HepG2 (cell line): ENCODE measurements around the gene NAA15. TPM values are rescaled to one million over a fixed set of nuclear protein-coding genes. Genes with fewer than 3 reads are reported as not detected.

Source experiments
- AGO2 ChIP-seq: fragments of 200-400 bp; formaldehyde crosslinking; optimal IDR thresholded peaks from 2 replicates; pipeline ENCODE3; 2017; ENCODE audit warnings: mild to moderate bottlenecking, low read depth, low read length, moderate library complexity
- BORCS8-MEF2B ChIP-seq: sonication (generic); formaldehyde crosslinking; IDR thresholded peaks from 2 replicates; pipeline ENCODE4 v1.8.0; 2022; ENCODE audit warnings: mild to moderate bottlenecking, missing genetic modification reagents
- BRCA1 ChIP-seq: sonication (generic); formaldehyde crosslinking; IDR thresholded peaks from 2 replicates; pipeline ENCODE4 v1.4.0; 2020; ENCODE audit warnings: missing genetic modification reagents
- FOXA3 ChIP-seq: IDR thresholded peaks from 2 replicates; pipeline ENCODE4 v1.6.1; 2016; ENCODE audit warnings: missing genetic modification reagents, missing compliant biosample characterization
- HCFC1 ChIP-seq: fragments of 150-350 bp; IDR thresholded peaks from 2 replicates; pipeline ENCODE4 v1.6.1; 2014; ENCODE audit warnings: low read depth, low read length
- HNRNPK ChIP-seq: fragments of 200-400 bp; formaldehyde crosslinking; IDR thresholded peaks from 2 replicates; pipeline ENCODE4 v1.6.1; 2018; ENCODE audit warnings: low read length, low read depth, moderate library complexity, mild to moderate bottlenecking; ENCODE audit not compliant: poor library complexity, severe bottlenecking
- KDM6A ChIP-seq: IDR thresholded peaks from 2 replicates; pipeline ENCODE4 v1.6.1; 2016; ENCODE audit warnings: low read depth
- KLF15 ChIP-seq: sonication (generic); formaldehyde crosslinking; IDR thresholded peaks from 2 replicates; pipeline ENCODE4 v1.8.1; 2023; ENCODE audit warnings: borderline replicate concordance, mild to moderate bottlenecking, inconsistent platforms, missing genetic modification reagents, mixed read lengths
- MYNN ChIP-seq: sonication (generic); formaldehyde crosslinking; IDR thresholded peaks from 2 replicates; pipeline ENCODE4 v1.4.0; 2020; ENCODE audit warnings: mild to moderate bottlenecking, low read depth, missing genetic modification reagents
- NR2C2 ChIP-seq: sonication (generic); formaldehyde crosslinking; IDR thresholded peaks from 2 replicates; pipeline ENCODE4 v1.4.0; 2020; ENCODE audit warnings: missing genetic modification reagents, mild to moderate bottlenecking, moderate library complexity, borderline replicate concordance
- SPEN ChIP-seq: sonication (generic); formaldehyde crosslinking; IDR thresholded peaks from 2 replicates; pipeline ENCODE4 v1.5.1; 2020; ENCODE audit warnings: low read depth, mild to moderate bottlenecking, missing genetic modification reagents
- TOPORS ChIP-seq: sonication (generic); formaldehyde crosslinking; IDR thresholded peaks from 2 replicates; pipeline ENCODE4 v1.8.0; 2023; ENCODE audit warnings: mild to moderate bottlenecking, missing genetic modification reagents
- ZFP36L1 ChIP-seq: sonication (generic); formaldehyde crosslinking; IDR thresholded peaks from 2 replicates; pipeline ENCODE4 v1.8.0; 2022; ENCODE audit warnings: mild to moderate bottlenecking, missing genetic modification reagents, moderate library complexity
- ZNF207 ChIP-seq: fragments of 450-650 bp; IDR thresholded peaks from 2 replicates; pipeline ENCODE4 v1.6.1; 2016; ENCODE audit warnings: antibody characterized with exemption, borderline replicate concordance
- ZNF232 ChIP-seq: sonication (generic); formaldehyde crosslinking; IDR thresholded peaks from 2 replicates; pipeline ENCODE4 v1.4.0; 2020; ENCODE audit warnings: missing genetic modification reagents, borderline replicate concordance
- ZNF44 ChIP-seq: sonication (generic); formaldehyde crosslinking; IDR thresholded peaks from 2 replicates; pipeline ENCODE4 v1.5.1; 2020; ENCODE audit warnings: mild to moderate bottlenecking, missing genetic modification reagents
- ZNF468 ChIP-seq: sonication (generic); formaldehyde crosslinking; IDR thresholded peaks from 2 replicates; pipeline ENCODE4 v1.8.0; 2022; ENCODE audit warnings: mild to moderate bottlenecking, moderate library complexity, missing genetic modification reagents
- polyA plus RNA-seq, 8 experiments: library from polyadenylated mRNA; depleted of rRNA in 3 of 8; stranded (reverse) in 7 of 8; unstranded in 1 of 8; fragments of >200 nt; fragmentation: Illumina TruSeq in 4 of 8; extraction: Trizol in 4 of 8; gene quantifications; 2 replicates each; pipeline versions ENCODE4 v1.2.1 to v1.2.3, GENCODE V29; 2011 to 2016; ENCODE audit warnings: low read depth in 4 of 8, missing spikeins in 1 of 8, mixed read lengths in 1 of 8; ENCODE audit not compliant: insufficient read depth in 1 of 8
- total RNA-seq, 5 experiments: library from RNA; depleted of rRNA; stranded (reverse); fragments of >200 nt; fragmentation: Illumina TruSeq; extraction: Trizol; gene quantifications; 2 replicates each; pipeline ENCODE4 v1.2.3, GENCODE V29; 2016; ENCODE audit warnings: low read depth in 1 of 5
- TF ChIP-seq, protein P1 (sequence below): sonication (generic); formaldehyde crosslinking; IDR thresholded peaks from 2 replicates; pipeline ENCODE4 v1.4.0; 2020; ENCODE audit warnings: mild to moderate bottlenecking, missing genetic modification reagents
- TF ChIP-seq, protein P2 (sequence below): sonication (generic); formaldehyde crosslinking; IDR thresholded peaks from 2 replicates; pipeline ENCODE4 v1.5.0; 2020; ENCODE audit warnings: missing genetic modification reagents
- TF ChIP-seq, protein P3 (sequence below): sonication (generic); formaldehyde crosslinking; IDR thresholded peaks from 2 replicates; pipeline ENCODE4 v1.4.0; 2020; ENCODE audit warnings: missing genetic modification reagents

The NAA15 gene
- total and polyA plus RNA-seq, 2 of the 13 experiments (the other 11 are each of a cell fraction or from before 2014, with no cell fraction given), result 6.2 to 50.2 TPM

DNA sequence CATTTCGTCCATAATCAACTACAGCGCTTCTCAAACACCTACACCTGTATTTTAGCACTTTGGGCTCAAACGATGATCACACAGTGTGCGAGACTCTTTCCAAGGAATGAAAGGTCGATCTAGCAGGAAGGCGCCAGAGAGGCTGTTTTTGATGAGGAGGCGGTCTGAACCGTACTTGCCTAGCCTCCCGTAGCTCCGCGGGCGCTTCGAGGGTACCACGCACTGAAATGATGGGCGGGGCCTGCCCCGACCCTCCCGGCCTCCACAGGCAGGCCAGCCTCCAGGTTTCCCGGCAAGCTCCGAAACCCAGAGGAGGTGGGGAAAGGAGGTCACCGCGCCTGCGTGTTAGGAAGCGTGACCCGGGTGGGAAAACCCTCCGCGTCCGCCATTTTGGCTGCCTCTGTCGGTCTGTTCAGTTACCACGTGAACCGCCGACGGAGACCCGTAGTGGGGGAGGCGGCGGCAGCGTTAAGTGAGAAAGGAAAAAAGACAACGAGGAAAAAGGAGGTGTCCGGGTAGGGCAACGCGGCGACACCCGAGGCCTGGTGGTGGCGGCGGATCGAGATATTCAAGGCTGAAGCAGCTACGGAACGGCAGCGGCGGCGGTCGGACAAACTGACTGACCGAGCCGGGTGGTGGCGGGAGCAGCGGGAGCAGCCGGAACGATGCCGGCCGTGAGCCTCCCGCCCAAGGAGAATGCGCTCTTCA is at the start of gene NAA15 (continued):
- TF ChIP-seq NR2C2 (peak; percentile 99), AGO2 (peak; percentile 78), ZNF44 (CRISPR knock-in tag) (no peak), ZFP36L1 (CRISPR knock-in tag) (no peak; the same call in 1 of the 2 replicates), KDM6A (CRISPR knock-in tag) (no peak), ZNF207 (no peak), HNRNPK (no peak), ZNF468 (no peak), SPEN (CRISPR knock-in tag) (peak; percentile 93), KLF15 (no peak), BRCA1 (0 out of 2 replicates have a peak, but pooled peaks have one; percentile 63), TOPORS (CRISPR knock-in tag) (peak; percentile 73; the same call in 1 of the 2 replicates), FOXA3 (CRISPR knock-in tag) (peak; percentile 36; the same call in 1 of the 2 replicates), ZNF232 (CRISPR knock-in tag) (no peak), MYNN (CRISPR knock-in tag) (no peak), HCFC1 (peak; percentile 58; the same call in 1 of the 2 replicates), BORCS8-MEF2B (CRISPR knock-in tag) (peak; percentile 88)
- TF ChIP-seq, protein P1, sequence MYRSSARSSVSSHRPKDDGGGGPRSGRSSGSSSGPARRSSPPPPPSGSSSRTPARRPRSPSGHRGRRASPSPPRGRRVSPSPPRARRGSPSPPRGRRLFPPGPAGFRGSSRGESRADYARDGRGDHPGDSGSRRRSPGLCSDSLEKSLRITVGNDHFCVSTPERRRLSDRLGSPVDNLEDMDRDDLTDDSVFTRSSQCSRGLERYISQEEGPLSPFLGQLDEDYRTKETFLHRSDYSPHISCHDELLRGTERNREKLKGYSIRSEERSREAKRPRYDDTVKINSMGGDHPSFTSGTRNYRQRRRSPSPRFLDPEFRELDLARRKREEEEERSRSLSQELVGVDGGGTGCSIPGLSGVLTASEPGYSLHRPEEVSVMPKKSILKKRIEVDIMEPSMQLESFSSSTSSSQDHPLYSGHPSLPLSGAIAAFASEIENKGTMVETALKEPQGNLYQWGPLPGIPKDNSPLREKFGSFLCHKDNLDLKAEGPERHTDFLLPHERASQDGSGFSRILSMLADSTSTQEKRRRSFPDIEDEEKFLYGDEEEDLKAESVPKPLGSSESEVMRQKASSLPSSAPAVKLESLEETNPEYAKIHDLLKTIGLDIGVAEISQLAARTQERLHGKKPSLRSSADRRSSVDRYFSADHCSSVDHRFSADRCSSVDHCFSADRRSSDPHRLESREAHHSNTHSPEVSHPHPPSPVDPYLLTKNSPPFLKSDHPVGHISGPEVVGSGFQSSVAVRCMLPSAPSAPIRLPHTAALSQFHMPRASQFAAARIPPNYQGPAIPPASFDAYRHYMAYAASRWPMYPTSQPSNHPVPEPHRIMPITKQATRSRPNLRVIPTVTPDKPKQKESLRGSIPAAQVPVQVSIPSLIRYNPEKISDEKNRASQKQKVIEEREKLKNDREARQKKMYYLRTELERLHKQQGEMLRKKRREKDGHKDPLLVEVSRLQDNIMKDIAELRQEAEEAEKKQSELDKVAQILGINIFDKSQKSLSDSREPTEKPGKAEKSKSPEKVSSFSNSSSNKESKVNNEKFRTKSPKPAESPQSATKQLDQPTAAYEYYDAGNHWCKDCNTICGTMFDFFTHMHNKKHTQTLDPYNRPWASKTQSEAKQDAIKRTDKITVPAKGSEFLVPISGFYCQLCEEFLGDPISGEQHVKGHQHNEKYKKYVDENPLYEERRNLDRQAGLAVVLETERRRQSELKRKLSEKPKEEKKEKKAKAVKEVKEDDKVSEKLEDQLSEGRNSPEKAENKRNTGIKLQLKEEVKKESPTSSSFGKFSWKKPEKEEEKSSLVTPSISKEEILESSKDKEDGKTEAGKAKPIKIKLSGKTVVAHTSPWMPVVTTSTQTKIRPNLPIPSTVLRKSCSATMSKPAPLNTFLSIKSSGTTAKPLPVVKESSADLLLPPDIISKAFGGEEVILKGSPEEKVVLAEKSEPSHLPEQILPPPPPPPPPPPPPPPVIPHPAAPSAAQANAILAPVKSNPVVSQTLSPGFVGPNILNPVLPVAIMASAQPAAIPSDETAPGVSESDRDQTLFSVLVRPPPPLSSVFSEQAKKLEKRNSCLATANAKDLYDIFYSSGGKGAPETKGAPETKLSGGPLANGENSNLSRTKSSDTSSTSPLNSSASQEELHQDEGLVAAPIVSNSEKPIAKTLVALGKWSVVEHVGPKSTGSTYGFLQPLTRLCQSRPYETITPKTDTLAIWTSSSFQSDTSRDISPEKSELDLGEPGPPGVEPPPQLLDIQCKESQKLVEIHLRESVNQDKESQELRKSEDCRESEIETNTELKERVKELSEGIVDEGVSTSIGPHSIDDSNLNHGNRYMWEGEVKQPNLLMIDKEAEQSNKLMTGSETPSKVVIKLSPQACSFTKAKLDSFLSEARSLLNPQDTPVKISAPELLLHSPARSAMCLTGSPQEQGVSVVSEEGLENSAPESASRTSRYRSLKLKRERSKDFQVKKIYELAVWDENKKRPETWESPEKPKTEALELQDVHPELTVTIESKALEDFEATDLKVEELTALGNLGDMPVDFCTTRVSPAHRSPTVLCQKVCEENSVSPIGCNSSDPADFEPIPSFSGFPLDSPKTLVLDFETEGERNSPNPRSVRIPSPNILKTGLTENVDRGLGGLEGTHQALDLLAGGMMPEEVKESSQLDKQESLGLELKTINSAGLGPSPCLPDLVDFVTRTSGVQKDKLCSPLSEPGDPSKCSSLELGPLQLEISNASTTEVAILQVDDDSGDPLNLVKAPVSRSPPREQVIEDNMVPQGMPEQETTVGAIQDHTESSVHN (CRISPR knock-in tag), result no peak
- TF ChIP-seq, protein P2, sequence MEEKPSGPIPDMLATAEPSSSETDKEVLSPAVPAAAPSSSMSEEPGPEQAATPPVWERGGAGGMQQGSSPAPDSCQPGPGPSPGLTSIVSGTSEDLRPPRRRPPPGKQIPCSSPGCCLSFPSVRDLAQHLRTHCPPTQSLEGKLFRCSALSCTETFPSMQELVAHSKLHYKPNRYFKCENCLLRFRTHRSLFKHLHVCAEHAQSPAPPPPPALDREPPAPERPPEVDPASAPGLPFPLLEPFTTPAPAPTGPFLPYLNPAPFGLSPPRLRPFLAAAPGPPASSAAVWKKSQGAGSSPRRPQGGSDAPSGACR (CRISPR knock-in tag), result no peak
- TF ChIP-seq, protein P3, sequence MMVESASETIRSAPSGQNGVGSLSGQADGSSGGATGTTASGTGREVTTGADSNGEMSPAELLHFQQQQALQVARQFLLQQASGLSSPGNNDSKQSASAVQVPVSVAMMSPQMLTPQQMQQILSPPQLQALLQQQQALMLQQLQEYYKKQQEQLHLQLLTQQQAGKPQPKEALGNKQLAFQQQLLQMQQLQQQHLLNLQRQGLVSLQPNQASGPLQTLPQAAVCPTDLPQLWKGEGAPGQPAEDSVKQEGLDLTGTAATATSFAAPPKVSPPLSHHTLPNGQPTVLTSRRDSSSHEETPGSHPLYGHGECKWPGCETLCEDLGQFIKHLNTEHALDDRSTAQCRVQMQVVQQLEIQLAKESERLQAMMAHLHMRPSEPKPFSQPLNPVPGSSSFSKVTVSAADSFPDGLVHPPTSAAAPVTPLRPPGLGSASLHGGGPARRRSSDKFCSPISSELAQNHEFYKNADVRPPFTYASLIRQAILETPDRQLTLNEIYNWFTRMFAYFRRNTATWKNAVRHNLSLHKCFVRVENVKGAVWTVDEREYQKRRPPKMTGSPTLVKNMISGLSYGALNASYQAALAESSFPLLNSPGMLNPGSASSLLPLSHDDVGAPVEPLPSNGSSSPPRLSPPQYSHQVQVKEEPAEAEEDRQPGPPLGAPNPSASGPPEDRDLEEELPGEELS (CRISPR knock-in tag), result no peak
